Fibroblast of mammary gland (primary cell): Measurements from ENCODE around the gene BSDC1.
A peak's percentile ranks its signal among the peaks of the same experiment; 100 is the strongest.

Experiments
- DNase-seq: peaks from one replicate; pipeline ENCODE4 v3.0.0-alpha.2; 2010; ENCODE audit warnings: low read depth
- H3K4me3 ChIP-seq: 2 replicates; pipeline ENCODE4 v1.5.1; 2011; ENCODE audit warnings: low read depth, mild to moderate bottlenecking, low read length, moderate library complexity; ENCODE audit not compliant: control insufficient read depth
- TF ChIP-seq, protein P1 (sequence below): conservative IDR thresholded peaks from 2 replicates; pipeline ENCODE4 v1.5.1; 2011; ENCODE audit warnings: low read depth, low read length, inconsistent platforms; ENCODE audit not compliant: control insufficient read depth, insufficient read depth

Gene BSDC1

DNA sequence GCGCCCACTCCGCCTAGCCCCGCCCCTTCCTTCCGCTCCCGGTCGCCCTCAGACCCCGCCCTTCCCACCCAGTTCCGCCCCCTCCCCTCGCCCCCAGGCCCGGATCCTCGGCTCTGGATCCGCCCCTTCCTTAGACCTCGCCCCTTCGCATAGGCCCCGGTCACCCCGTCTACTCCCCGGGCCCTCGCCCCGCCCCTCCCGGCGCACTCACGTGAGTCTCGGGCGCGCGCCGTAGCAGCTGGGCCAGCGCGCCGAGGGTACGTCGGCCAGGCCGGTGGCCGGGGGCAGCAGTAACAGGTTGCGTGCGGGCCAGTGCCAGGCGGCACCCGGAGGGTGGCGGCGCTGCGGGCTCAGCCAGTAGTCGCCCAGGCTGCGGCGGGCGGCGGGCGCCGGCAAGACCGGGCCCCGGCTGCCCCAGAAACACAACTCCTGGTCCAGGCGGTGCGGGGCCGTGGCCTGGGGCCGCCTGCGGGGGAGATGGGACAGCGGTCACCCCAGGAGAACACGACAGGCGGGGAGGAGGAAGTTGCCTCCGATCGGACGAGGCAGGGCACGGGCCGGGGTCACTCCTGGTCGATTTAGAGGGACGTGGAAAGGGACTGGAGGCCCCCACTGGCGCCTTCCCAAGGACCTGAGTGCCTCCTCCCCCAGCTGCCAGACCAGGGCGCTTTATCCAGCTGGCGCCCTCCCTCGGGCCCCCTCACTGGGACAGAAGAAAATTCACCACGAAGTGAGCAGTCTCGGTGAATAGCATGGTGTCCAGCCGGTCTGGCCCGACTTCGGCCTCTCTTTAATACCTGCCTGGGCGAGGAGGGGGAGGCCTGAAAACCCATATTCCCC lies 42.6 kb downstream of the BSDC1 start:
- peak overlapping the region; percentile 63 for H3K4me3 ChIP-seq
- DNase-seq = peak; percentile 84
- TF ChIP-seq, protein P1, sequence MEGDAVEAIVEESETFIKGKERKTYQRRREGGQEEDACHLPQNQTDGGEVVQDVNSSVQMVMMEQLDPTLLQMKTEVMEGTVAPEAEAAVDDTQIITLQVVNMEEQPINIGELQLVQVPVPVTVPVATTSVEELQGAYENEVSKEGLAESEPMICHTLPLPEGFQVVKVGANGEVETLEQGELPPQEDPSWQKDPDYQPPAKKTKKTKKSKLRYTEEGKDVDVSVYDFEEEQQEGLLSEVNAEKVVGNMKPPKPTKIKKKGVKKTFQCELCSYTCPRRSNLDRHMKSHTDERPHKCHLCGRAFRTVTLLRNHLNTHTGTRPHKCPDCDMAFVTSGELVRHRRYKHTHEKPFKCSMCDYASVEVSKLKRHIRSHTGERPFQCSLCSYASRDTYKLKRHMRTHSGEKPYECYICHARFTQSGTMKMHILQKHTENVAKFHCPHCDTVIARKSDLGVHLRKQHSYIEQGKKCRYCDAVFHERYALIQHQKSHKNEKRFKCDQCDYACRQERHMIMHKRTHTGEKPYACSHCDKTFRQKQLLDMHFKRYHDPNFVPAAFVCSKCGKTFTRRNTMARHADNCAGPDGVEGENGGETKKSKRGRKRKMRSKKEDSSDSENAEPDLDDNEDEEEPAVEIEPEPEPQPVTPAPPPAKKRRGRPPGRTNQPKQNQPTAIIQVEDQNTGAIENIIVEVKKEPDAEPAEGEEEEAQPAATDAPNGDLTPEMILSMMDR = no peak

DNA sequence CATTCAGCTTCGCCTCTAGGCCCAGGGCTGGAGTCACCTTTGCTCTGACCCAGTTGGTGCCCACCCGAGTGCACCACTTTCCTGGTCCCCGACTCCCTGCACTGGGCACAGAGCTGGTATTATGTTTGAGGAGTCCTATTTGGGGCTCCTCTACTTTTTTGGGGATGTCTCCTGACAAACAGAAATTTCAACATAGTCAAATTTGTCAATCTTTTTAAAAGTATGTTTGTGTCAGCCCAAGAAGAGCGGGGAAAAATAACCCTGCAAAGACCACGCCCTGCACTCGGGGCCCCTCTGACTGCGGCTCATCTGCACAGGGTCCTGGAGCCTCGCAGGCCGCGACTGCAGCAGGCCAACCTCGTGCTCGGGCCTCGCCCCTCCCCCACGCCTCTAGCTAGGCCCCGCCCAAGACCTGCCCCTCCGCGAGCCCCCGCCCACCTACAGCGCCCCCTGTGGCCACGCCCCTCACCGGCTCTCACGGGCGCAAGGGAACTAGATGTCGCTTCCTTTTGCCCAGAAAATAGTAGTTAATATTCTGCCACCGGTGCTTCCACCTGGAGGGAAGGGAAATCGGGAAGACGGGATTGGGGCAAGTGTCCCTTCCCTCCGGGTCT lies 43.3 kb downstream of the BSDC1 start:
- DNase-seq = peak; percentile 58
- TF ChIP-seq, protein P1 = peak; percentile 27
- H3K4me3 ChIP-seq = peak overlapping the region; percentile 63

DNA sequence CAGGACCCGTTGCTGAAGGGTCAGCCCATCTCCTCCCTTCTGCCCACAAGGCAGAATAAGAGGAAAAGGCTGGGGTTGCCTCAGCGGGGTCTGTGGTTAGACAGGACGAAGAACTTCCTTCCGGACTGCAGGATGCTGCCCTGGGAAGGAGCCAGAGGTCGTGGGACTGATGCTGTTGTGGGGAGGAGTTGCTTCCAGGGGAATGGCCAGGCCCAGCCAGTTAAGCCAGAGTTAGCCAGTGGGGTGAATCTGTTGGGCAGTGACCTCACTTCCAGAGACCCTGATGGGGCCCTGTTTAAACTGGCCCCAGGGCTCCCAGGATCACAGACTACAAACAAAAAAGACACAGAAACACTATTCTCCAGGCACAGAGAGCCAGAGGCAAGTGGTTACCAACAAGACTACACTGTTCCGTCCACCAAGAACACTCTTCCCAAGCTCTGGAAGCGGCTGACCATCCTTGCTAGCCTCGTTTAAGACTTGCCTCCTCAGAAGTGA lies 45.0 kb downstream of the BSDC1 start:
- peak; percentile 66 for DNase-seq
- no peak overlapping the region for H3K4me3 ChIP-seq
- TF ChIP-seq, protein P1 = no peak

DNA sequence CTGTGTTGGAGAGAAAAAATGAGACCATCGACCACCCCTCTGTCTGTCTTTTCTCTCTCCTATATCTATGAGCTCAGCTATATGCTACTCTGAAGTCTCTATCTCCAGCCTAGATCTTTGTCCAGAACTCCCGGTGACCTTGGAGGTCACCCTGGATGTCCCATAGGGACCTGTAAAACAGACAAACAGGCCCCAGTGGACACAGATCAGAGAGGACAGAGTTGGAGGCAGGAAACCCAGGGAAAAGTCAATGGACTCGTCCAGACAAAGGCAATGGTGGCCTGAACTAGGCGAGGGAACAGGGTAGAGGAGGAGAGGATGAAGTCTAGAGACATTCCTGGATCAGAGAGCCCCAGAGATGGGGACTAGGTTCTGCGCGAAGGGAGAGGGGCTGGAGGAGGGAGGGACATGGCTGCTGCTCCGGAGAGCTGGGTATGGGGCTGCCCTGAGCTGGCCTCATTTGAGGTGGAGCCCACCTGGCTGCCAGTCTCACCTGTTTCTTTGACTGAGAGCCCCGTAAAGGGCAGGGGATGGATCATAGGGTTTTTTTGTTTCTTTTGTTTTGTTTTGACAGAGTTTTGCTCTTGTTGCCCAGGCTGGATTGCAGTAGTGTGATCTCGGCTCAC lies 47.6 kb downstream of the BSDC1 start:
- no peak for DNase-seq
- TF ChIP-seq, protein P1 = no peak
- no peak overlapping the region for H3K4me3 ChIP-seq

DNA sequence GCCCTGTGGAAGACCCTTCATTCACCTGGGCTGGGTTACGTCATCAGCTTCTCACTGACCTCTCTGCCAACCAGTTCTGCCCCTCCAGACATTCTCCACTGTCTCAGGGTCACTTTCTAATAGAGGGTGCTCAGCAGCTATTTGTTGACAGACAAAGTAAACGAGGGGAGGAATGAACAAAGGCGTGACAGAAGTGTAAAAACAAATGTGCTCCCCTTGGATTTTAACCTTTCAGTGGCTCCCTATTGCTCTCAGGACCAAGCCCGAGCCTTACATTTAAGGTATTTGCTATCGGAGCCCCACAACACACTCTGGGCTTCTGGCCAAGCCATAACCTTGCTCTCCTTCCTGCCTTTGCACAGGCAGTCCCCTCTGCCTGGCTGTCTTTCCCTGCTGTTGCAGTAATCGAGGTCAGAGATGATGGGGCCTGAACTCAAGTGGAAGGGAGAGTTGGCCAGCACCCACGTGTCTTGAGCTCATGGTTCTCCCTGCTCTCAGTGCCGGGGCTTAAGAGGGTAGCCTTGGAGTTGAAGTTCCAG lies 48.9 kb downstream of the BSDC1 start:
- peak; percentile 28 for DNase-seq
- no peak overlapping the region for H3K4me3 ChIP-seq
- TF ChIP-seq, protein P1 = no peak

DNA sequence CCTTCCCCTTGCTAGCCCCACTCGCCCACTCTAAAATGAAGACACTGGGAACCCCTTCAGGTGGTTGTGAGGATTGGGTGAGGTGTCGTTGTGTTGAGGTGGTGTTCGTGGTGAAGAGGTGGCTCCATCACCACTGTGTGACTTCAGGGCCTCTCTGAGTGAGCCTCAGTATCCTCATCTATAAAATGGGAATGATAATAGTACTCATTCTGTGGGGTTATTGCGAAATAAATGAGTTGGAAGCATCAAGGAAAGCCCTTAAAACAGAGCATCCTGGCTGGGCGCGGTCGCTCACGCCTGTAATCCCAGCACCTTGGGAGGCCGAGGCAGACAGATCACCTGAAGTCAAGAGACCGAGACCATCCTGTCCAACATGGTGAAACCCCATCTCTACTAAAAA lies 51.5 kb downstream of the BSDC1 start:
- TF ChIP-seq, protein P1 = no peak
- DNase-seq = no peak
- H3K4me3 ChIP-seq = no peak overlapping the region
